Right forelimb (tissue), 1 donor: ENCODE measurements around the gene ARHGEF6.
"Not testable (repeated sequence)": the region's sequence is repeated elsewhere in the genome, so short reads cannot be mapped to it uniquely, and the experiment has no call there.

Source experiments
- DNase-seq: peaks from one replicate; pipeline ENCODE4 v3.0.0-alpha.2; 2018

The ARHGEF6 gene, protein sequence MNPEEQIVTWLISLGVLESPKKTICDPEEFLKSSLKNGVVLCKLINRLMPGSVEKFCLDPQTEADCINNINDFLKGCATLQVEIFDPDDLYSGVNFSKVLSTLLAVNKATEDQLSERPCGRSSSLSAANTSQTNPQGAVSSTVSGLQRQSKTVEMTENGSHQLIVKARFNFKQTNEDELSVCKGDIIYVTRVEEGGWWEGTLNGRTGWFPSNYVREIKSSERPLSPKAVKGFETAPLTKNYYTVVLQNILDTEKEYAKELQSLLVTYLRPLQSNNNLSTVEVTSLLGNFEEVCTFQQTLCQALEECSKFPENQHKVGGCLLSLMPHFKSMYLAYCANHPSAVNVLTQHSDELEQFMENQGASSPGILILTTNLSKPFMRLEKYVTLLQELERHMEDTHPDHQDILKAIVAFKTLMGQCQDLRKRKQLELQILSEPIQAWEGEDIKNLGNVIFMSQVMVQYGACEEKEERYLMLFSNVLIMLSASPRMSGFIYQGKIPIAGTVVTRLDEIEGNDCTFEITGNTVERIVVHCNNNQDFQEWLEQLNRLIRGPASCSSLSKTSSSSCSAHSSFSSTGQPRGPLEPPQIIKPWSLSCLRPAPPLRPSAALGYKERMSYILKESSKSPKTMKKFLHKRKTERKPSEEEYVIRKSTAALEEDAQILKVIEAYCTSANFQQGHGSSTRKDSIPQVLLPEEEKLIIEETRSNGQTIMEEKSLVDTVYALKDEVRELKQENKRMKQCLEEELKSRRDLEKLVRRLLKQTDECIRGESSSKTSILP

DNA sequence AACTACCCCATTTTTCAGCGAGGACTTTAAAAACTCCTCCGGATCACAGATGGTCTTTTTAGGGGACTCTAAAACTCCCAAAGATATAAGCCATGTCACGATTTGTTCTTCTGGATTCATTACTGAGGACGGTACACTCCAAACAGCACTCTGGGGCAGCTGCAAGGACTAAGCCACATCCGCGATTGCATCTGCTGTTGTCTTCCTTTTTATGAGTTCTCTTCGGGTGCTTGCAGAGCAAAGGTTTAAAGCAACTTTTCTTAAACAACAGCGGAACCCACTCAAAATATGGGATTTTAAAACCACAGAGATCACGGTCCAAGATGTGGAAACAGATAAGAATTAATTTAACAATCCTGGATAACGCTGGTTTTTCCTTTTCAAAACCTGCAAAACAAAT lies at the start of gene ARHGEF6:
Gene ARHGEF6 (minus strand): TSS at position 170 of the 400 bp plus-strand sequence. CDS start 50 bp downstream, at position 120.
- no peak for DNase-seq

DNA sequence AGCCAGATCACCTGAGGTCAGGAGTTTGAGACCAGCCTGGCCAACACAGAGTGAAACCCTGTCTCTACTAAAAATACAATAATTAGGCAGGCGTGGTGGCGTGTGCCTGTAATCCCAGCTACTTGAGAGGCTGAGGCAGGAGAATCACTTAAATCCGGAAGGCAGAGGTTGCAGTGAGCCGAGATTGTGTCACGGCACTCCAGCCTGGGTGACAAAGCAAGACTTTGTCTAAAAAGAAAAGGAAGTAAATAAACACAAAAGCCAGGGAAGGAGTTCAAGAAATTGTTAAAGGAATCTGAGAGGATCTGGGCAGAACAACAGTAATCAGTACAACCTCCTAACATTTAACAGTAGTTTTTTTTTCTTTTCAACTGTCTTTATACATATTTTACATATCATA lies 48.7 kb upstream of the ARHGEF6 start:
- DNase-seq = no peak

DNA sequence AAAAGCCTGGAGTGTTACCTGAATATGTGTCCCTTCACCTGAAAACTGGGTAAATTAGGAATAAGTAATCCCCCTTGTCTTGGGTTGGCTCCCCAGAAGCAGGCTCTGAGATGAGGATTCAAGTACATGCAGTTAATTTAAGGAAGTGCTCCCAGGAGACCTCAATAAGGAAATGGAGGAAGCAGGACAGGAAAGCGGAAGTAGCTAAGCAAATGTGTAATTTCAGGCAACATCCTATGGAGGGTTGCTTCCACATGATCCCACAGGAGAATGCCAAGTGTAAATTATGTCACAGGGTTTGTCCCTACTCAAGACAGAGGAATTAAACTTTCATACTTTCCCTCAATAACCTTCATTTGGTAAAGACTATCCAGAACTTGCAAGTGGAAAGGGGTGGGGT lies 48.1 kb upstream of the ARHGEF6 start:
- no peak for DNase-seq

DNA sequence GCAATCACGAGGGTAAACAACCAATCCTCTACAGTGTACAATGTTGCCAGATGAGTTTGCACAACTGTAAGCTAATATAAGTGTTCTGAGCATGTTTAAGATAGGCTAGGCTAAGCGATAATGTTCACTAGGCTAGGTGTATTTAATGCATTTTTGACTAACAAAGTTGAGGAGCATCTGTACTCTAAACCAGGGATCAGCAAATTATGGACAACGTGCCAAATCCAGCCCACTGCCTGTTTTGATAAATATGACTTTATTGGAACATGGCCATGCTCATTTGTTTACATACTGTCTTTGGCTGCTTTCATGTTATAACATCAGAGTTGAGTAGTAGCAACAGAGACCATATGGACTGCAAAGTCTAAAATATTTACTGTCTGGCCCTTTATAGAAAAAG lies 46.3 kb upstream of the ARHGEF6 start:
- no peak for DNase-seq

DNA sequence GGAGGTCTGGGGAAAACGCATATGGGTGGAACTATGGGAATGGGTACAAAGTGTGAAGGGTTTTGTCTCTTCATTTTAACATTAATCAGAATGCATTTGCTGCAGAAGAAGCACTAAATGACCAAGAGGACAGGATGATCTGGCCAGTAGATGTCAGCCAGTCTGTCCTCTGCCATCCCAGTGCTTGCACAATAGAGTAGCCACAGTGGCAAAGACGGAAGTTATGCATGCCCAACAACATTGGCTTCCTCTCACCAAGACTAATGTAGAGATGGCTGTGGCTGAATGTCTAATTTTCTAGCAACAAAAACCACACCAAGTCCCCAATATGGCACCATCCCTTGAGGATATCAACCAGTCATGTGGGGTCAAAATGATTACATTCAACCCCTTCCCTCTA lies 45.0 kb upstream of the ARHGEF6 start:
- DNase-seq = no peak

DNA sequence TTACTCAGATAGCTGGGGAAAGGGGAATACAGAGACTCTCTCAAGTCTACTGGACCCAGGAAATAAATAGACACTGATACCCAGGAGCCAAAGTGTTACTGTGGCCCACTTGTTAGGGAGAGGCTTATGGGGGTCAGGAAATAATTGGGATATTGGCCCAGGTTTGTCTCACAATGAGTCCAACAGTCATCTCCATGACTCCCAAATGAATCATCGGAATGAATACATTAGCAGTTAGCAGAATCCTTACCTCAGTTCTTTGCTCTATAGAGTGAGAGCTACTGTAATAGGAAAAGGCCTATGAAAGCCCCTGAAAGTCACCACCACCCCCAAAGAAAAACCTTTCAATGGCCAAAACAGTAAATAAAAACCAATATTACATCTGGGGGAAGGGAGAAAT lies 42.4 kb upstream of the ARHGEF6 start:
- DNase-seq = no peak

DNA sequence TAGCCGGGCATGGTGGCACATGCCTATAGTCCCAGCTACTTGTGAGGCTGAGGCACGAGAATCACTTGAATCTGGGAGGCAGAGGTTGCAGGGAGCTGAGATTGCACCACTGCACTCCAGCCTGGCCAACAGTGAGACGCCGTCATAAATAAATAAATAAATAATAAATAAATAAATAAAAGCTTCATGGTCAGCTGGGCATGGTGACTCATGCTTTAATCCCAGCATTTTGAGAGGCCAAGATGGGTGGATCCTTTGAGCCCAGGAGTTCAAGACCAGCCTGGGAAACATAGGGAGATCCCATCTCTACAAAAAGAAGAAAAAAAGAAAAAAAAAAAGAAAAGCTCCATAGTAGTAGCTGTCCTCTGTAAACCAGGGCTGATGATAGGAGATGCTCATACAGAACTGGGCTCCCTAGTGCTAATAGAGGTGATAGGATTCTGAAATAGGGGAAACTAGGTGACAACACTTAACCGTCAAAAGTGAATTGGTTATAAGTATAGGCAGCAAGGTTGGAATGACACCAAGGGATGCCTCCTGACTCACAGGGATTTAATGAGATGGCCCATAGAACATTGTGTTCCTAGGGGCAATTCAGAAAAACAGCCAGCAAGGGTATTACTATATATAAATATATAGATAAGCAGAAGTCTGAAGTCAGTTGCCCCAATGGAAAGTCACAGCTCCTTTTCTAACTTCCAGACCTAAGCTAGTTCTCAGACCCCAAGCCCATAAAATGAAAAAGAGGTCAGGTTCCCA lies 41.8 kb upstream of the ARHGEF6 start:
- no peak for DNase-seq

DNA sequence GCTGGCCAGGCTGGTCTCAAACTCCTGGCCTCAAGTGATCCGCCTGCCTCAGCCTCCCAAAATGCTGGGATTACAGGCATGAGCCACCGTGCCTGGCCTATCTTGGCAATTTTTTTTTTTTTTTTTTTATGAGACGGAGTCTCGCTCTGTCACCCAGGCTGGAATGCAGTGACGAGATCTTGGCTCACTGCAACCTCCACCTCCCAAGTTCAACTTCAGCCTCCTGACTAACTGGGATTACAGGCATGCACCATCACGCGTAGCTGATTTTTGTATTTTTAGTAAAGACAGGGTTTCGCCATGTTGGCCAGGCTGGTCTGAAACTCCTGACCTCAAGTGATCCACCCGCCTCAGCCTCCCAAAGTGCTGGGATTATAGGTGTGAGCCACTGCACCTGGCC lies 39.0 kb upstream of the ARHGEF6 start:
- not testable (repeated sequence) for DNase-seq

DNA sequence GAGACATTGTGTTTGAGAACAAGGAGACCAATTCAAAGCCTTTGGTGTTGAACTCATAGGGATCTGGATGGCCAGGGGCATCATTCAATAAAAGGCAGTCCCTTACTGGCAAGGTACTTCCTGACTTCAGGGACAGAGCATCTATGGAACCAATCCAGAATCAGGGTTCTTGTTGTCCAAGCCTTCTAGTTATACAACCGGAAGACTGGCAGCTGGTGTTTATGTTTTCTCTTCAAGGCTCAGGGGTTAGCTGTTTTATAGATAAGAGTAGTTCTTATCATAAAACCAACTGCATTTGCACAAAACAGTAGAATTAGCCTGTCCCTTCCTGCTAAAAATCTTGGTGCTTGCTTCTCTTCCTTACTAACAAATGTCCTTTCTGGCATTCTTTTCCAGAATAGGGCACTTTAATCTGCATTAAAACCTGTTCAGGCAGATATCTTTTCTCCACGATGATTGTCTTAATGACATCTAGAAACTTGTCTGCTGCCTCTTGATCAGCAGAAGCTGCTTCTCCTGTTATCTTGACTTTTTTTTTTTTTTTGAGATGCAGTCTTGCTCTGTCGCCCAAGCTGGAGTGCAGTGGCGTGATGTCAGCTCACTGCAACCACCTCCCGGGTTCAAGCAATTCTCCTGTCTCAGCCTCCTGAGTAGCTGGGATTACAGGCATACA lies 38.4 kb upstream of the ARHGEF6 start:
- DNase-seq = no peak

DNA sequence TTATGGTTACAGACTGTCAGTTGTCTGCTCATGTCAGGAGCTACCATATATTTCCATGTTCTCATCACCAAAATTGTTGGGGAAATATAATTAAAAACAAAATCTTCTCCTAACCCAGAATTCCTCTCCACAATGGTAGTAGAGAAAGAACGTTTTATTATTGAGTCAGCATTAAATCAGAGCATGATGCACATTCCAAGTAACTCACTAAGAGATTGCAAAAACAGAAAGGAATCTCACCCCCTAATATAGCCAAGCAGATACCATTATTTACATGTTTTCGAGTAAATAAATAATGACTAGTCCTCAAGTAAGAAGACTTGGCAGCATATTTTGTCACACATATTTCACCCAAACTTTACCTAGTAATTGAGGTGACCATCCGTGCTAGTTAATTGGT lies 36.2 kb upstream of the ARHGEF6 start:
- DNase-seq = no peak

DNA sequence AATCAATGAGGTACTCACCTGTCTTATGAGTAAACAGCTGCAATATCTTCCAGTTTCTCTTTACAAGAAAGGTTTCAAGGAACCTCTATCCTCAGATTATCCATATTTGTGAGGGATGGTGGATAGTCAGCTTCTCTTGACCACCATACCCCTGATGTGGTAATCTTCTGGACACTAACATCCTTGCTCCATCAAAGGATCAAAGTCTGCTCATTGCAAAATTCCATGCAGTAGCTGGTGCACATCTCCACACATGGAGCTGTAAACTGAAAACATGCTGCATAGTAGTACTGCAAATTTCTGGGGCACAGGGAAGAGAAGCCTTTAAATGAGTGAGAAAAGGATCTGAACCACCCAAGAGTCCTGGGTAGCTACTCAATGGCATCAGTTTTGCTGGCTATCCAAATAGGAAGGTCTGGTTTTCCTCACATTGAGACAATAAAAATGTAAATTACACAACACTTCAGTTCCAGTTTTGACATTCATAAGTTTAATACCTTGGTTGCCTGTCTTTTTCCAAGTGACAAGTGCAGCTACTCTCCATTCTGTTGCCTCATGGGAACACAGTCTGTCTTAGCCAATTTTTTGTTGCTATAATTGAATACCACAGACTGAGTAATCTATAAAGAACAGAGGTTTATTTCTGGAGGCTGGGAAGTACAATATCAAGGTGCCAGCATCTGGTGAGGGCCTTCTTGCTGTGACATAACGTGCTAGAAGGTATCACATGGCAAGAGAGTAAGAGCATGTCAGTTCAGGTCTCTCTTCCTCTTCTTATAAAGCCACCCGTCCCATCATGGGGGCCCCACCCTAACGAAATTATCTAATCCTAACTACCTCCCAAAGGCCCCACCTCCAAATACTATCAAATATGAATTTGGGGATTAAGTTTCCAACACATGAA lies 34.4 kb upstream of the ARHGEF6 start:
- no peak for DNase-seq

DNA sequence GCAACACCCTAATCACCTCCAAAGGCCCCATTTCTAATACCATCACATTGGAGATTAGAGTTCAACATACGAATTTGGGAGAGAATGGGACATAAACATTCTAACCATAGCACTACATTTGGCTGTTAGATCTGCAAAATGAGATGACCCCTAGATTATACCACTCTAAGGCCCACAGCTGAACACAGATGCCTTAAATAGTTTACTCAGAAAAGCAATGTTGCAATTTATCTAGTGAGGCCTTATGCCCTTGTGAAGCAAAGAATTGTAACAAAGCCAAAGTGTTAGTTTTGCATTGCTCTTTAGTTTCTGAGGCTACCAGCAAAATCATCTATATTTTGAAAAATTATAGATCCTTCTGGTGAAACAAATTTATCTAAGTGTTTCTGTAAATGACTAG lies 31.6 kb upstream of the ARHGEF6 start:
- DNase-seq = no peak

DNA sequence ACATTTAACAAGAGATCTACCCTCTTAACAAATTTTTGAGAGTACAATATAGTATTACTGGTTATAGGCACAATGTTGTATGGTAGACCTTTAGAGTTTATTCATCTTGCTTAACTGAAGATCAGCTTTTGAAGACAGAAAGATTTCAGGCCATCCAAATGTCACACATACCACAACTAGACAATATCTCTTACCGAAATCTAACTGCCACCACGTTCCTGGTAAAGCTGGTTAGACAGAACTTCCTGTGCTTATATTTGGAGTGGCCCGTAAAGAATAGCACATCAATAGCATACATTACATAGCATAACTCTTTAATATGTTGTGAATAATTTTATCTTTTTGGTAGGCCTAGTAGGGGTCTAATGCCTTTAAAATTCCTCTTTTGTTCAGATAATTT lies 29.8 kb upstream of the ARHGEF6 start:
- DNase-seq = no peak

DNA sequence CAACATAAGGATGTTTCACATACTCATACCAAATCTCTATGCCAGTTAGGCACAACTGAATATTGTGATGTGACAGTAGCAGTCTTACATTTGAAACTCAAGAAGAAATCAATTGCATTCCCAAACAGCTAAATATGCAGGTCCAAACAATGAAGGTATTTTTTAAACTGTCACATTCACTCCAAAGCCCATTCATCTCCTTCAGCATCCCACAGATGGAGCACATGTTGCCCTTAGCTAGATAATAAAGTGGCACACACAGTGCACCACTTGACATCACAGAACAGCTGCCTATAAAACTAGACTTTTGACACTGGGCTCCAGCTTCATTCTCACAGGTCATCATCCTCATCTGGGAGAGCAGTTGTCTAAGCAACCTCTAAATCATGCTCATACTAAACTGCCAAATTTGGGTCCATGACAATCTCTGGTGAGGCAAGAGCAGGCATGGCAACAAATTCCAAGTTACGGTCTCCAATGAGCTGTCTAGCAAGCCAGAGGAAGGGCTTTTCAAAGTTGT lies 26.2 kb upstream of the ARHGEF6 start:
- DNase-seq = no peak

DNA sequence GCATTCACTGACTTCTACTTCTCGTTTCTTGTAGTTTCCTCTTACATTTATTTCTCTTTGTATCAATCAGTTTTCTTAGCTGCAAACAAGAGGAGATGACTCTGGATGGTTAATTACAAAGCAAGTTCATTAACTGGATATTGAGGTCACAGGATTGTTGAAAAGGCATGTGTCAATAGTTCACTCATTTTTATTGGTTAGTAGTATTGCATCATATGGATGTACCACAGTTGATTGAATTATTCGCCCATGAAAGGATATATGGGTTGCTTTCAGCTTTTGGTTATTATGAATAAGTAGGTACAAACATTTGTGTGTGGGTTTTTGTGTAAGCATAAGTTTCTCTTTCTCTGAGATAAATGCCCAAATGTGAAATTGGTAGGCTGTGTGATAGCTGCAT lies 21.8 kb upstream of the ARHGEF6 start:
- no peak for DNase-seq

DNA sequence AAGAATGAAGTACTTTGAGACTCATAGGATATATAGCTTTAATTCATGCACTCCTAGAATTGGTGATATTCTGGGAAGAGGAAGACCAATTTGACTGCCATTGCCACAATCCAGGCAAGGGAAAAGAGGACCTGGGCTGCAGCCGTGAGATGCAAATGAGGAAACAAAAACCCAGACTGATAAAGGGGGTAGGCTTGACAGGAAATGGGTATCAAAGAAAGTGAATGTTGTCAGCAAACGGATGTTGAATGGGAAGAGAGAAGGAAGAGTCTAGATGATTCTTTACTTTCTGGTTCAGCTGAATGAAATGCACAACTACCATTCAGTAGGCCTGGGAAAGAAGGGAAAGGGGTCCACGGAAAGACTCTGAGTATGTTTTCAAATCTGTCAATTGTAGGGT lies 17.1 kb upstream of the ARHGEF6 start:
- DNase-seq = no peak

DNA sequence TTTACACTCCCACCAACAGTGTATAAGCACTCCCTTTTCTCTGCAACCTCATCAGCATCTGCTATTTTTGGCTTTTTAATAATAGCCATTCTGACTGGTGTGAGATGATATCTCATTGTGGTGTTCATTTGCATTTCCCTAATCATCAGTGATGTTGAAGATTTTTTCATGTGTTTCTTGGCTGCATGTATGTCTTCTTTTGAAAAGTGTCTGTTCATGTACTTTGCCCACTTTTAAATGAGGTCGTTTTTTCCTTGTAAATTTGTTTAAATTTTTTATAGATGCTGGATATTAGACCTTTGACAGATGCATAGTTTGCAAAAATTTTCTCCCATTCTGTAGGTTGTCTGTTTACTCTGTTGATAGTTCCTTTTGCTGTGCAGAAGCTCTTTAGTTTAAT lies 14.4 kb upstream of the ARHGEF6 start:
- DNase-seq = not testable (repeated sequence)

DNA sequence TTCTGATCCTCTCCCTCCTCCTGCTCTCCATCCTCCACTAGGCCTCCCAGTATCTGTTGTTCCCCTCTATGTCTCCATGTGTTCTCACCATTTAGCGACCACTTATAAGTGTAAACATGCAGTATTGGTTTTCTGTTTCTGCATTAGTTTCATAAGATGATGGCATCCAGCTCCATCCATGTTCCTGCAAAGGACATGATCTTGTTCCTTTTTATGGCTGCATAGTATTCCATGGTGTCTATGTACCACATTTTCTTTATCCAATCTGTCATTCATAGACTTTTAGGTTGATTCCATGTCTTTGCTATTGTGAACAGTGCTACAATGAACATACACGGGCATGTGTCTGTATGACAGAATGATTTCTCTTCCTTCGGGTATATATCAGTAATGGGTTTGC lies 13.9 kb upstream of the ARHGEF6 start:
- not testable (repeated sequence) for DNase-seq

DNA sequence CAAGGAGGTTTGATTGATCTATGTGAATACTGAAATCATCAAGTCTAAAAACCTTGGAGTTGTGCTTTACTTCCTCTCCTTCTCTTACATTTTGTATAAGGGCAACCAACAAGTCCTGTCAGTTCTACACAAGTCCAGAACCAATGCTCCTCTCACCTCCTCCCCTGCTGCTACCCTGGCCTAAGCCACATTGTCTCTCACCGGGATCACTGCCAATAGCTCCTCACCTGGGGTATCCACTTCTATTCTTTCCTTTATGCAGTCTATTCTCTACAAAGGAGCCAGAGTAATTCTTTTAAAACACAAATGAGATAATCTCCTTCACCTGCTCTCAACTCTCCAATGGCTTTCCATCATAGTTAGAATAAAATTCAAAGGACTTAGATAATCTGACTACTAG lies 13.3 kb upstream of the ARHGEF6 start:
- no peak for DNase-seq

DNA sequence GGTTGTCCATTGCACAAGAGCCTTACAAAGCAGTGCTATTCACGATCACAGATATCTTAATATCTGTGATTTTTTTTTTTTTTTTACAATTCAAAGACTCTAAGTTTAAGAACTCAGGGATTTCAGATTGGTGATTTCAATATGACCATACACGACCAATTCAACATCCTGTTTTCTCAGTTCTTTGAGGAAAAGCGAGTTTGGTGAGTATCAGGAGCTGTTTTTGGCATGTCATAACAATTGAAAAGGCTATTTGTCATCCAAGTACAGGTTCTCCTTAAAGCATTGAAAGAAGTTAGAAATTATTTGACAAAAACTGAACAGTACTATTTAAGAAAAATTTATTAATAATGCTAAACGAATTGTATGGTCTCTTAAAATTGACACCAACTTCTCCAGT lies 9.1 kb upstream of the ARHGEF6 start:
- no peak for DNase-seq

DNA sequence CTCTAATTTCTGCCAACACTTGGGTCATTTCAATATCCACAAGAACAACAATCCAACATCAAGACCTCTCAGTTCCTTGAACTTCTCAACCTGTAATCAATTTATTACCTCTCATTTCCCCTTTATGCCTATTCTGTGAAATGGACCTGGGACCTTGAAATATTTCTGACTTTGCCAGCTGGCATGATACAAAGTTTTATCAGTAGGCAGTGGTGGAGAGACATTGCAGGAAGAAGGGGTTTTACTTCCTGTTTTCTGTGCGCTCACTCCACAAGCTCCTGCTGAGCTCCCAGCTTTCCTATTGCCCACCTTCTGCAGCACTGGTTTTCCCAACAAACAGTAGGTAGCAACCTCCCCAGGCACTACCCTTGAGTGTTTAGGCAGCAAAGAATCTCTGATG lies 3.5 kb upstream of the ARHGEF6 start:
- DNase-seq = no peak

DNA sequence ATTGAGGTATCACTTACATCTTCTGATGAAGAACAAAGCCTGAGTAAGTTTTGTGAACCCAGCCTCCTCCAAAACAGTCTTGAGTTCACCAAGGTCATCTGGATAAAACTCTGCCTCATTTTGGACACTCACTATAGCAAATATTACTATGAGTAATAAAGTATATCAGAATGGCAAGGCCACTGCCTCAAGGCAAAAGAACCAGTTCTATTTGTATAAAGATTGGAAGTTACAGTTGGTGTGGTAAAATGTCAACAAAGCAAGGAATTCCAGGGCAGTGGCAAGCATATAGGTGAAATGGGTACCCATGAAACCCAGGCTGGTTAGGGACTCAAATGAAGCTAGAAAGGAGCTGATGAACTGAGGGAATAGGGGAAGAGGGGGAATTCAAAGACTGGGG lies 2.4 kb upstream of the ARHGEF6 start:
- no peak for DNase-seq
